Right cardiac atrium (tissue), 5 donors: ENCODE measurements around the gene PTPRN2. TPM values are rescaled to one million over a fixed set of nuclear protein-coding genes. Genes with fewer than 3 reads are reported as not detected.
A peak's percentile ranks its signal among the peaks of the same experiment; 100 is the strongest.
"Not testable (repeated sequence)": the region's sequence is repeated elsewhere in the genome, so short reads cannot be mapped to it uniquely, and the experiment has no call there.

Experiments used
- ATAC-seq, 2 donors: fragments of 200-7000 bp; cut with Tn5 transposase; one replicate each; pipeline versions ENCODE4 v1.8.0 to v1.9.1; 2020; ENCODE audit warnings: moderate library complexity in 2 of 2, mild to moderate bottlenecking in 1 of 2
- DNase-seq, 3 donors: peaks; one replicate each; pipeline ENCODE4 v3.0.0-alpha.2; 2020
- H3K27ac ChIP-seq: one replicate; pipeline ENCODE4 v1.5.1; 2013; ENCODE audit warnings: mild to moderate bottlenecking, low read length, control low read depth, moderate library complexity
- H3K27me3 ChIP-seq: one replicate; pipeline ENCODE4 v1.6.1; 2013; ENCODE audit not compliant: control insufficient read depth, insufficient read depth
- H3K4me1 ChIP-seq: one replicate; pipeline ENCODE4 v1.6.1; 2013; ENCODE audit warnings: low read length; ENCODE audit not compliant: control insufficient read depth, insufficient read depth
- H3K4me3 ChIP-seq: one replicate; pipeline ENCODE4 v1.5.1; 2013; ENCODE audit warnings: low read length, control low read depth
- H3K9me3 ChIP-seq: one replicate; pipeline ENCODE4 v1.6.1; 2013; ENCODE audit warnings: low read length; ENCODE audit not compliant: control insufficient read depth
- WGBS: extraction: QIAGEN DNeasy Blood & Tissue Kit; methylation state at CpG from one replicate; pipeline ENCODE4 v1.1.7; 2013; 5-methylcytosine and 5-hydroxymethylcytosine counted together
- intact Hi-C, 4 donors: fragments of 100-400 bp; cut with DNase I; formaldehyde crosslinking; loops; one replicate each; pipeline versions ENCODE4 v1.11.0 to v1.14.0; 2022 to 2023
- polyA plus RNA-seq: library from polyadenylated mRNA; stranded (reverse); fragments of 200-250 nt; gene quantifications from one replicate; pipeline ENCODE4 v1.2.3, GENCODE V29; 2013
- total RNA-seq, 4 donors: library from RNA; stranded (reverse); fragmentation: NEBNext Ultra II Directional; extraction: Animal tissue kit (Norgen Biotek cat#: 25700); gene quantifications; one replicate each; pipeline ENCODE4 v1.2.1, GENCODE V29; 2021
- donor health status: healthy with polysubstance abuse.
- donor health status: DM: no; HTN: yes; CAD: no.
- donor health status: DM: no; HTN: no; CAD: no.
- donor health status: DM: no; HTN: yes; CAD: no; lungs with severe emphysema.
- donor health status: DM: yes; HTN: yes; CAD: no.

PTPRN2 gene
- total and polyA plus RNA-seq, 5 donors, result 1.5 to 3.9 (median 1.9) TPM

DNA sequence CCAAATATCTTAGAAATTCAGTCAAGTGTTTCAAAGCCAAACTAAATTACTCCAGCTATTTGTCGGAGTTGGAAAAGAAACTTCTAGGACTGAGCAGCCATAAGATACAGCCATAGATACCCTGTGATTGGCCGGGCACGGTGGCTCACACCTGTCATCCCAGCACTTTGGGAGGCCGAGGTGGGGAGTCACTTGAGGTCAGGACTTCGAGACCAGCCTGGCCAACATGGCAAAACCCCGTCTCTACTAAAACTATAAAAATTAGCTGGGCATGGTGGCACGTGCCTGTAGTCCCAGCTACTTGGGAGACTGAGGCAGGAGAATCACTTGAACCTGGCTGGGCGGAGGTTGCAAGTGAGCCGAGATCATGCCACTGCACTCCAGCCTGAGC, 607.3 kb downstream of the PTPRN2 start:
- H3K4me1 ChIP-seq, H3K27ac ChIP-seq, H3K9me3 ChIP-seq, DNase-seq, H3K4me3 ChIP-seq, H3K27me3 ChIP-seq, ATAC-seq, intact Hi-C loops: not testable (repeated sequence)
- WGBS, result 86% methylated on average over 9 of the region's 9 CpGs

DNA sequence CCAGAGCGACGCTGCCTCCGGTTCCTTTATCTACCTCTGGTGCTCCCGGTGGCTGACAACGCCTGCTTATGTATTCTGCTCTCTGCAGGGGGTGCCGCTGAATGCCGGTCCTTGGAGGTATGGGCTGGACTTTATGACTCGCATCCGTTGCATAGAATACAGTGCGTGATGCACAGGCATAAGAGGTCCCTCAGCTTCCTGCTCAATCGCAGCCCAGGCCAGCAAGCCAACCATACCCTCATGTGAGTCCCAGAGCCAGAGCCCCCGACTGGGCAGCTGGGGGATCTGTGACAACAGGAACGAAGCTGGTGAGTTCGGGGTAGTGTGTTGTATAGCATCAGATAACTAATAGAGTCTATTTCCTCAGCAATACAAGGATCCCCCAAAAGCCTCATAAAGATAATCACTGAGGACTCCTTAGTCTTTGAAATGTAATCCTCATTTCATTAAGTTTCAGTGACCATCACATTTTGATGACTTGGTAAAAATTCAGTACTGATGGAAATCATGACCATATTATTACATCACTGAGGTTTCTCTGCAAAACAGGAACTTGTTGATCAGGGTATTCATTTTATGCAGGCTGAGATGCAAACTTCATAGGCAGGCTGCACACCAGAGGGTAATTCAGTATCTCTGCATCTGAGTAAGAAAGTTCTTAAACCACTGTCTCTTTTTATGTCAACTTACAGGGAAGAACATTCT, 607.8 kb downstream of the PTPRN2 start:
- ATAC-seq (no peak), DNase-seq (no peak)
- Histone ChIP-seq H3K9me3 (peaks cover 1% of the 10 kb centered on the region), H3K27me3 (no peaks in the 10 kb centered on the region), H3K4me1 (no peaks in the 10 kb centered on the region), H3K4me3 (no peak overlapping the region), H3K27ac (no peak overlapping the region)
- intact Hi-C loops, result no loop called here
- WGBS, result 69% methylated on average over 14 of the region's 14 CpGs

DNA sequence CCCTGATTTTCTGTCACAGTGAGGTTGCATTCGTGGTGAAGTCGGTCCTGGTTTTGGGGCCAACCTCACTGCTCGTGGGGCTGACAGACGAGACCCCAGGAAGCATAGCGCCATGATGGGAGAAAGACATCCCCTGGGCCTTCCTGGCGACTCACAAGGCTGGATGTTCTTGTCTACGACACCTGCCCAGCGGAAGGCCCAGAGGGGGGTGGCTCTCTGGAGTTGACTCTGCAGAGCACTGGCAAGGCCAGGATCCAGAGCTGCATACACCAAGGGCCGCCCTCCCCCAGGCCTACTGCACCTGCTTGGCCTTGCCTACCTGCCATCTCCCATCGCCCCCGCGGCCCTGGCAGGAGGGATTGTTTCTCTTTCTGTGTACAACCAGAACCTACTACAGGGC, 608.9 kb downstream of the PTPRN2 start:
- ATAC-seq, result no peak
- 82% methylated on average over 12 of the region's 12 CpGs for WGBS
- Histone ChIP-seq H3K4me3 (no peak overlapping the region), H3K4me1 (no peaks in the 10 kb centered on the region), H3K9me3 (peaks cover 1% of the 10 kb centered on the region), H3K27ac (no peak overlapping the region), H3K27me3 (no peaks in the 10 kb centered on the region)
- intact Hi-C loops, result no loop called here
- no peak for DNase-seq

DNA sequence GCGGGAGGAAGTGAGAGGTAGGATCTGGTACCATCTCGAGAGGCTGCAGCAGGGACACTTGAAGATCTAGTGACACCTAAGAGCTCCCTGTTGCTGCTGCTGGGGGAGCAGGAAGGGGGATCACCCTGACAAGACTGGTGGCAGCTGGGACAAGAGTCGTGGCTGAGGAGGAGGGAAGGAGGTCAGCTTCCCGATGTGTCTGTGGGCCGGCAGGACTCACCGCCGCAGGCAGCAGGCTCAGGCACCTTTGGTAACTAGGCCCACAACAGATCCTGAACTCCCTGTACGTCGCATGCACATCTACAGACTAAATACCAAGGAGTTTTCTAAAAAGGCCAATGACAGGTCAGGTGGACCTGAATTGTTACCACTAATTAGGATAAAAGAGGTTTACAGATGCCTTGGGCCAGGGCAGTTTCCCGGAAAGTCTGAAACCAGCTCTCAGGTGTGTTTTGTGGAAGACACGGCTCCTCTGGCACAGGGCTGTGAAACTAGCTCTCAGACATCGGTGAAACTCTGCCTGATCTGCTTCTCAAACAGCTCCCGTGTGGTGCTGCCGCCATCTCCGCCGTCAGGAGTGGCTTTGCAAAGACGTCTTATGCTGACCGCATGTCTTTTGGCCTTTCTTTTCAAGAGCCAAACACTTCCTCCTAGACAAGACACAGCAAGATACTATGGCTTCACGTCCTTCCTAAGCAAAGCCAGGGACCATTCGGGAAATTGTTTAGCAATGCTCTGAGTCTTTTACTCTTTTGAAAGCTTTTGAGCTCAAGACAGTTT, 609.7 kb downstream of the PTPRN2 start:
- WGBS, result 82% methylated on average over 20 of the region's 20 CpGs
- DNase-seq (no peak), ATAC-seq (no peak)
- Histone ChIP-seq H3K4me1 (no peaks in the 10 kb centered on the region), H3K9me3 (peaks cover 1% of the 10 kb centered on the region), H3K4me3 (no peak overlapping the region), H3K27ac (no peak overlapping the region), H3K27me3 (no peaks in the 10 kb centered on the region)
- intact Hi-C loops, result no loop called here

DNA sequence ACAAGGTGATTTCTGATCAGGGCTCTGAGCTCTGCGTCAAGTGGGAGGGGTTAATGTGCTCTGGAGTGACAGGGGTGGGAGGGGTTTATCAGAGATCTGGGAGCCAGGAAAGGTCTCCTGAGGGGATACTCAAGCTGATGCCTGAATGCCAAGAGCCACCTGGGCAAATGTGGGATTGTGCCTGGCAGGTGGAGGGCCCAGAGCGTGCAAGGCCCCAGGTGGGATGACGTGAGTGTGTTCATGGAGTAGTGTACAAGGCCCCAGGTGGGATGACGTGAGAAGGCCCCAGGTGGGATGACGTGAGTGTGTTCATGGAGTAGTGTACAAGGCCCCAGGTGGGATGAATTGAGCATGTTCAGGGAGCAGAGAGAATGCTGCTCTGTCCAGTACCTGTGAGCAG, 610.3 kb downstream of the PTPRN2 start:
- intact Hi-C loops, result no loop called here
- ATAC-seq (no peak), DNase-seq (no peak)
- Histone ChIP-seq H3K9me3 (peaks cover 1% of the 10 kb centered on the region), H3K4me3 (no peak overlapping the region), H3K27me3 (no peaks in the 10 kb centered on the region), H3K27ac (no peak overlapping the region), H3K4me1 (no peaks in the 10 kb centered on the region)
- WGBS, result 91% methylated on average over 5 of the region's 5 CpGs

DNA sequence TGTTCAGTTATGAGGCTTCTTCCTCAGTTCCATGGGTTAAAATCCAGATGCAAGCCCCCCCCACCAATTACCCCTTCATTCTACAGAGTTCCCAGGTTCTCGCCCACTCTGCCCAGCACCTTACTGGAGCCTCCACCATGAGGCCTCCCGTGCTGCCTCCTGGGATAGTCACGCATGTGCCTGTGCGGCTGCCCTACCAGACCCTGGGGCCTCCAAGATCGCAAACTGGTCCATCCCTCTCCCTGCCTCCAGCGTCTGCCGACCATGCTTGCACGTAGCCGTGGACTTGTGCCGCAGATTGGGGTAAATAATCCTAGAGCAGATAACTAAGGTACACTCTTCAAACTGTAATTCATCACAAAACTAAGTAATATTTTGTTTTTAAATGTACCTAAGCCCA, 611.2 kb downstream of the PTPRN2 start:
- no peak for ATAC-seq
- DNase-seq, result no peak

DNA sequence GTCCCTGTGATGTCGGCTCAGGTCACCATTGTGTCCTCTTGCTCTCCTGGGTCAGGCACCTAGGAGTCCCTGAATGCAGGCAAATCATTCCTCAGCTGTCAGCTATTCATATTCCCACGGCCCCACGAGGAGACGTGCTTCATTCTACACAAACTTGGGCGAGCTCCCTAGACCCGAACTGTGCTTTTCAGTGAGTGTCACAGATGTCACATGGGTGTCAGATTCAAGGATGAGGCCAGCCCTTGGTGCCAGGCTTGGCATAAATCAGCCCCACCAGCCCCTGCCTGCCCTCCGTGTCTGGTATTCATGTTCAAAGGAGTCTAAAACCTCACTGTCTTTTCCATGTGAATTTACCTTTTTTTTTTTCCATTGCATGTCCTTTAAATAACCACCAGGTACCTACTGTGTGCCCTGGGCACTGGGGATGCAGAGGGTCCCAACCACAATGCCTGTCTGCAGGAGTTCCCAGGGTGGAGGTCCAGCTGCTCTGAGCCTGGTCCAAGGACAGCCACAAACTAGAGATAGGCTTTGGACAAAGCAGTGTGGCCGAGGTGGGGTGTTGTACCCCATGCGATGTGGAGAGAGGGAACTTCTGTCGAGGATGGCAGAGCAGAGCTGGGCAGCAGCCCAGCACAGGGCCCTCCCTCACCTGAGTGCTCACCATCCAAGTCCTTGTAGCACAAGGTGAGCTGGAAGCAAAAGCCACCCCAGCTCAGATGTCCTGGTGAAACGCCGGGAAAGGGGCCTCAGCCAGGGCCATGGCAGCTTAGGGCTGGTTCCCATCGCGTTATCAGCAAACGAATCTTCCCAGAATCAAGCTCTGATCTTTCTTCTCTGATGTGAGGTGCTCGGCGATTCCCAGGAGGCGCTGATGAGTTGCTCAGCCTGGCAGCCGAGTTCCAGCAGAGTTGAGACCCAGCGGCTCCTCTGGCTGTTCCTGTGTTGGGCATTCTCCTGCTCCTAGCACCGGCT, 611.9 kb downstream of the PTPRN2 start:
- H3K4me1 ChIP-seq, result no peaks in the 10 kb centered on the region
- no peaks in the 10 kb centered on the region for H3K27me3 ChIP-seq
- peaks cover 1% of the 10 kb centered on the region for H3K9me3 ChIP-seq
- 85% methylated on average over 21 of the region's 21 CpGs for WGBS
- ATAC-seq (no peak), DNase-seq (no peak)
- H3K27ac ChIP-seq, result no peak overlapping the region
- no peak overlapping the region for H3K4me3 ChIP-seq
- intact Hi-C loops, result no loop called here

More for the DNA sequence above, 611.2 kb downstream of the PTPRN2 start:
- H3K4me1 ChIP-seq, result no peaks in the 10 kb centered on the region
- WGBS, result 93% methylated on average over 10 of the region's 10 CpGs
- H3K4me3 ChIP-seq, result no peak overlapping the region
- intact Hi-C loops, result no loop called here
- no peaks in the 10 kb centered on the region for H3K27me3 ChIP-seq
- H3K9me3 ChIP-seq, result peaks cover 1% of the 10 kb centered on the region
- no peak overlapping the region for H3K27ac ChIP-seq

DNA sequence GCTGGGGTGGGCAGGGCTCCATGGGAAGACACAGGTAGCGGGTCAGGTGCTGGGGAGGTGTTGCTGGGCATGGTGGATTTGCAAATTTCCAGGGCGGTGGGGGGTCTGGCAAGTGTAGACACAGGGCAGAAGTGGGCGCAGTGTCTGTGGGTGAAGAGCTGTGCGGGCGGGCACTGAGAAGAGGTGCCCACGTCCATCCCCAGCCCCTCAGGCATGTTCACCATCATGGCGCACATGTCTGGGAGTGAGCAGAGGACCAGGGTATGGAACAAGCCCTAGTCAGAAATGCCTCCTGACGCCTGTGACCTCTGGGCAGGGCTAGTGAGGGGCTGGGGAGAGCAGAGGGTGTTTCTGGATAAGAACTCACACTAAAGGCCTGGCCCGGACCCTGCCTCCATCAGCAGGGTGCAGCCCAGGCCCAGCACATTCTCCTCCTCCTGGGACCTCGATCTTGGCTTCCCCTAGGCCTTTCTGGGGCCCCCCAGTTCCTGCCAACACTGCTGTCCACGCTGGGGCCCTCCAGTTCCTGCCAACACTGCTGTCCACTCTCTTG, 612.9 kb downstream of the PTPRN2 start:
- DNase-seq (no peak), ATAC-seq (peak in 1 of 2 donors; percentile 14)
- intact Hi-C loops, result no loop called here
- peaks cover 1% of the 10 kb centered on the region for H3K9me3 ChIP-seq
- no peak overlapping the region for H3K4me3 ChIP-seq
- H3K4me1 ChIP-seq, result no peaks in the 10 kb centered on the region
- no peaks in the 10 kb centered on the region for H3K27me3 ChIP-seq
- whole genome bisulfite sequencing, result 81% methylated on average over 11 of the region's 11 CpGs
- H3K27ac ChIP-seq, result no peak overlapping the region

DNA sequence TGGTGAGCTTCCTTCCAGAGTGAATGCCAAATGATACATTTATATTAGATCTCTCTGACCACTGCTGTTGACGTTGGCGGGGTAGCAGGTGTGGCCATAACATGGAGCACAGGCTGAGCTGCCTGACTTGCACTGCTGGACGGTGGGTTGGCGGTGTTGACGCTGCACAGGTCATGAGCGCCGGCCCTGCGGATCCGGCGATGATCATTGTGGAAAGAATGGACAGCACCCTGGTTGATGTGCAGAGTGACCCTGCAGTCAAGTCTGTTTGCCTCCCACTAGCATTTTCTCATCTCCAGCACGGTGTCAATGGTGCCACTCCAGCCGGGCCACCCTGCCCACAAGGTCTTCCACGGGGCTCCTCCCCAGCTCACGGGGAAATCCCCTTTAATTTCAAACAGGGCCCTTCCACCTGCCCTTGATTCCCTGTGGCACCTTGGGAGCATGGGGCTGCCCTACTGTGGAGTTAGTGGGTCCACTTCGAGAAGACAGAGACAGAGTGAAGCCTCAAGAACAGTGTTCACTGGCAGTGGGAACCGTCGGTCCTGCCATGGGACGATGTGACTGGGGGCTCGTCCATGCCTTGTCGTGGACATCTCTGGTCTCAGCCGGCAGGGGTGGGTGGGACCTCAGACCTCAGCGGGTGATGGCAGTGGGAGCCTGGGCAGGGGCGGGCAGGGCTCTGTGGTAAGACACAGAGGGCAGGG, 613.5 kb downstream of the PTPRN2 start:
- WGBS, result 93% methylated on average over 23 of the region's 23 CpGs
- Histone ChIP-seq H3K4me3 (no peak overlapping the region), H3K9me3 (peaks cover 1% of the 10 kb centered on the region), H3K27me3 (no peaks in the 10 kb centered on the region), H3K27ac (no peak overlapping the region), H3K4me1 (no peaks in the 10 kb centered on the region)
- intact Hi-C loops, result no loop called here
- DNase-seq, result no peak
- ATAC-seq, result no peak

DNA sequence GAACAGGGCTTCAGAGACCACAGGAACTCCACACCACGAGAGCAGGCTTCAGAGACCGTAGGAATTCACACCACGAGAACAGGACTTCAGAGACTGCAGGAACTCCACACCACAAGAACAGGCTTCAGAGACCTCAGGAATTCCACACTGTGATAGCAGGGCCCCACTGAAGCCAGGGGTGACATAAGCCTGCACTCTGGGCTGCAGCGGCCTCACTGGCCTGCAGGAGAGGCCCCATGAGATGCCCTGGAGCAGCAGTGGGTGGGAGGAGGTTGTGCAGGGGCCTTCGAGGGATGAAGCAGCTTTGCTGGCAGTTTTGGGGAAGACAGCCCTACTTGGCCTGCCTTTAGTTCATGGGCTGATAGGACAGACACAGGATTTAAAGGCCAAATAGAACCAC, 614.7 kb downstream of the PTPRN2 start:
- Histone ChIP-seq H3K4me3 (no peak overlapping the region), H3K27me3 (no peaks in the 10 kb centered on the region), H3K27ac (no peak overlapping the region), H3K9me3 (peaks cover 1% of the 10 kb centered on the region), H3K4me1 (no peaks in the 10 kb centered on the region)
- intact Hi-C loops, result no loop called here
- WGBS, result 75% methylated on average over 5 of the region's 5 CpGs
- DNase-seq (no peak), ATAC-seq (no peak)
